HUES48 (cell line): Measurements from ENCODE around the gene CRYBB2.
"Not testable (repeated sequence)": the region's sequence is repeated elsewhere in the genome, so short reads cannot be mapped to it uniquely, and the experiment has no call there.

Source experiments
- H3K27ac ChIP-seq: one replicate; pipeline ENCODE4 v1.7.0; 2013; ENCODE audit warnings: low read depth, low read length, inconsistent platforms
- H3K27me3 ChIP-seq: 2 replicates; pipeline ENCODE4 v1.6.1; 2013; ENCODE audit warnings: mild to moderate bottlenecking, low read length; ENCODE audit not compliant: control insufficient read depth, insufficient read depth
- H3K36me3 ChIP-seq: 2 replicates; pipeline ENCODE4 v1.6.1; 2013; ENCODE audit warnings: low read length; ENCODE audit not compliant: control insufficient read depth, insufficient read depth
- H3K4me1 ChIP-seq: 2 replicates; pipeline ENCODE4 v1.6.1; 2013; ENCODE audit warnings: mild to moderate bottlenecking, low read length; ENCODE audit not compliant: control insufficient read depth, insufficient read depth
- H3K4me3 ChIP-seq: 2 replicates; pipeline ENCODE4 v1.5.1; 2013; ENCODE audit warnings: mild to moderate bottlenecking, low read depth, low read length
- H3K9ac ChIP-seq: 2 replicates; pipeline ENCODE4 v1.6.1; 2013; ENCODE audit warnings: mild to moderate bottlenecking, low read depth, low read length, moderate library complexity
- H3K9me3 ChIP-seq: 2 replicates; pipeline ENCODE4 v1.6.1; 2013; ENCODE audit warnings: low read length; ENCODE audit not compliant: control insufficient read depth, insufficient read depth

Gene CRYBB2

GRCh38 chr22:25233706-25234105, 14.3 kb downstream of the CRYBB2 start:
- not testable (repeated sequence) for H3K36me3 ChIP-seq, H3K4me1 ChIP-seq, H3K4me3 ChIP-seq, H3K9ac ChIP-seq, H3K27me3 ChIP-seq, H3K27ac ChIP-seq, H3K9me3 ChIP-seq

DNA sequence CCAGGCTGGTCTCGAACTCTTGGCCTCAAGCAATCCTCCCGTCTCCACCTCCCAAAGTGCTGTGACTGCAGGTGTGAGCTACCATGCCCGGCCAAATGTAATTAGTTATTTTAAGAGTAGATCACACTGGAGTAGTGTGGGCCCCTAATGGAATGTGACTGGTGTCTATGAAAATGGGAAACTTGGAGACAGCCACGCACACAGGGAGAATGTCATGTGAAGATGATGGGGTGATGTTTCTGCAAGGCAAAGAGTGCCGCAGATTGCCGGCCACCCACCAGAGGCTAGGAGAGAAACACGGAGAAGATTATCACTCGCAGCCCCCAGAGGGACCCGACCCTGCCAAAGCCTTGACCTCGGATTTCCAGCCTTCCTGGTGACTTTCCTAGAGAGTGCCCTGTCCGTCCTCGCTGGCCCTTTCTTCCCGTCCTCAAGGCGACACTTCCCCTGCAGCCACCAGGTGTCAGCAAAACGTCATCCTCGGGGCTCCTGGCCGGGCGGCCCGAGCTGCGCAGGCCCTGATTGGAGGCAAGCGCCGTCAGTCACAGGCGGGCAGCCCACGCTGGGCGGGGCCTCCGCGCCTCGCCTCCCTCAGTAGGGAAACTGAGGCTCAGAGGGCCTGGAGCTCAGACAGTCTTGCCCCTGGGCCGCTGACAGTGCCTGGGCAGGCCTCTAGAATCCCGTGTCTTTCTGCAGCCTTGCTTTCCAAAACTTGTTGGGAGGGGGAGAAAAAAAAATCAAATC, 16.3 kb downstream of the CRYBB2 start:
- no peak overlapping the region for H3K27ac ChIP-seq
- H3K9ac ChIP-seq, result no peak overlapping the region
- H3K4me3 ChIP-seq, result no peak overlapping the region
- H3K9me3 ChIP-seq, result no peaks in the 10 kb centered on the region
- H3K36me3 ChIP-seq, result no peaks in the 10 kb centered on the region
- no peaks in the 10 kb centered on the region for H3K27me3 ChIP-seq
- no peaks in the 10 kb centered on the region for H3K4me1 ChIP-seq

GRCh38 chr22:25236417-25236816, 17.0 kb downstream of the CRYBB2 start:
- Histone ChIP-seq H3K4me3 (no peak overlapping the region), H3K27ac (no peak overlapping the region), H3K9ac (no peak overlapping the region), H3K9me3 (no peaks in the 10 kb centered on the region), H3K27me3 (no peaks in the 10 kb centered on the region), H3K4me1 (no peaks in the 10 kb centered on the region), H3K36me3 (no peaks in the 10 kb centered on the region)

GRCh38 chr22:25237503-25237902, 18.1 kb downstream of the CRYBB2 start:
- H3K27me3 ChIP-seq, result no peaks in the 10 kb centered on the region

GRCh38 chr22:25238058-25238457, 18.6 kb downstream of the CRYBB2 start:
- not testable (repeated sequence) for H3K9me3 ChIP-seq, H3K9ac ChIP-seq, H3K4me1 ChIP-seq, H3K27ac ChIP-seq, H3K4me3 ChIP-seq, H3K36me3 ChIP-seq, H3K27me3 ChIP-seq

More at GRCh38 chr22:25237503-25237902, 18.1 kb downstream of the CRYBB2 start:
- Histone ChIP-seq H3K36me3 (no peaks in the 10 kb centered on the region), H3K9me3 (no peaks in the 10 kb centered on the region), H3K4me3 (no peak overlapping the region), H3K4me1 (no peaks in the 10 kb centered on the region), H3K27ac (no peak overlapping the region), H3K9ac (no peak overlapping the region)

GRCh38 chr22:25255169-25255568, 35.7 kb downstream of the CRYBB2 start:
- H3K36me3 ChIP-seq, H3K4me3 ChIP-seq, H3K27ac ChIP-seq, H3K27me3 ChIP-seq, H3K9ac ChIP-seq, H3K4me1 ChIP-seq, H3K9me3 ChIP-seq: not testable (repeated sequence)

DNA sequence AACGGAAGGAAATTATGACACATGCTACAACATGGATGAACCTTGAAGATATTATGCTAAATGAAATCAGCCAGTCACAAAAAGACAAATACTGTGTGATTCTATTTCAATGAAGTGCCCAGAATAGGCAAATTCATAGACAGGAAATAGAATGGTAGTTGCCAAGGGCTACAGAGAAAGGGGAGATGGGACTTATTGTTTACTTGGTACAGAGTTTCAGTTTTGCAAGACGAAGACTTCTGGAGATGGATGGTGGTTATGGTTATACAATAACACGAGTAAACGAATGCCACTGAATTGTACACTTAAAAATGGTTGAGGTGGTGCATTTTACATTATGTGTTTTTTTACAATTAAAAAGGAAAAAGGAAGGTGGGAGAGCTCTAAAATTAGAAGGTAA, 48.1 kb downstream of the CRYBB2 start:
- H3K4me1 ChIP-seq, H3K4me3 ChIP-seq, H3K9me3 ChIP-seq, H3K9ac ChIP-seq, H3K27me3 ChIP-seq, H3K27ac ChIP-seq, H3K36me3 ChIP-seq: not testable (repeated sequence)

- H3K27ac ChIP-seq, H3K9ac ChIP-seq, H3K36me3 ChIP-seq, H3K4me3 ChIP-seq, H3K27me3 ChIP-seq, H3K9me3 ChIP-seq, H3K4me1 ChIP-seq: not testable (repeated sequence)
Observed at GRCh38 chr22:25268902-25269301, 49.5 kb downstream of the CRYBB2 start.

DNA sequence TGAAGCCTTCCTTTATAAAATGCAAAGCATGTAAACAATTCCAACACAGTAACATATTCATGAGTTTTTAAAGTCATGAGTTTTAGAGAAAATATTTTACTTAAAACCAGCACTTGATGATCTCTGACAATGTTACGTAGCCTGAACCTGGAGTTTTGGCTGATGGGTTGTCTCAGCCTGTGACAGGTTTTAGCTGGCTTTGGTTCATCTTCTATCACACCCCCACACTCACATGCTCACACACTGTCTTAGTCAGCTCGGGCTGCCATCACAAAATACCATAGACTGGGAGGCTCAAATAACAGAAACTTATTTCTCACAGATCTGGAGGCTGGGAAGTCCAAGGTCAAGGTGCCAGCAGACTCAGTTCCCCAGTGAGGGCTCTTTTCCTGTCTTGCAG, 50.6 kb downstream of the CRYBB2 start:
- H3K9ac ChIP-seq, H3K27me3 ChIP-seq, H3K9me3 ChIP-seq, H3K4me1 ChIP-seq, H3K27ac ChIP-seq, H3K36me3 ChIP-seq, H3K4me3 ChIP-seq: not testable (repeated sequence)

DNA sequence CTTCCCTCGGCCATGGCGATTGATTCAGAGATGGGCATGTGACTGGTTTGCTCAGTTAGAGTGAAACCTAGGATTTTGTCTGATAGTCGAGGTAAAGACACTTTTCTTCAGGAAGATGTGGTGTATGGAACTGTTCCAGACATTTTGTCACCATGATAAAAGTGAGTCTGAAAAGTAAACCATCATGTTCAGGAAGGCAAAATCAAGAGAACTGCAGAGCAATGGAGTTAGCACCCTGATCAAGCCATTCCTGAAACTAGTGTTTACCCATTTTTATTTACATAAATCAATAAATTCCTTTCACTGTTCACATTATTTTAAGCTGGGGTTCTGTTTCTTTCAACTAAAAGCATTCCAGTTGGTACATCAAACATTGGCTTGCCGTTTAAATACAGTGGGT, 53.8 kb downstream of the CRYBB2 start:
- H3K27ac ChIP-seq, H3K27me3 ChIP-seq, H3K9me3 ChIP-seq, H3K4me1 ChIP-seq, H3K9ac ChIP-seq, H3K36me3 ChIP-seq, H3K4me3 ChIP-seq: not testable (repeated sequence)

DNA sequence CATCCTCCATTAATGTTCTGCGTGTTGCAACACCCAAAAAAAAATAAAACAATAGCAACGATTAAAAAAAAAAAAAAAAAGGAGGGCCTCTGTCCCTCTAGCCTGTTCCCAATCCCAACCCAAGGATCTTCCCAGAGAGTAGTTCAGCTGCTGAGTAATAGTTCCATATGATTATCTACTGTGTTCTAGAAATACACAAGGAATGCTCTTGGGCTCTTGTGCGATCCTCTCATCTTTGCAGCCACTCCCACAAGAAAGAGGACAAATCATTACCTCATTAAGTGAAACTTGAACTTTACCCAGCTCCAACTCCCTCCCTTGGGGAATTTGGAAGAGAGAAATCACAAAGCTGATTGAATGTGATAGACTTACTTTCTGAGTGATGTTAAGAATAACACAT, 54.5 kb downstream of the CRYBB2 start:
- not testable (repeated sequence) for H3K4me1 ChIP-seq

GRCh38 chr22:25280118-25280517, 60.7 kb downstream of the CRYBB2 start:
- not testable (repeated sequence) for H3K36me3 ChIP-seq, H3K9me3 ChIP-seq, H3K4me3 ChIP-seq, H3K4me1 ChIP-seq, H3K9ac ChIP-seq, H3K27ac ChIP-seq
- H3K27me3 ChIP-seq, result peaks cover 45% of the 10 kb centered on the region

More for the DNA sequence above, 54.5 kb downstream of the CRYBB2 start:
- H3K9ac ChIP-seq, H3K36me3 ChIP-seq, H3K27ac ChIP-seq, H3K9me3 ChIP-seq, H3K4me3 ChIP-seq, H3K27me3 ChIP-seq: not testable (repeated sequence)
